ENCODE data around the gene GSAP. TPM values are rescaled to one million over a fixed set of nuclear protein-coding genes. Genes with fewer than 3 reads are reported as not detected.

Gene GSAP
- total and polyA plus RNA-seq, 9 of the 15 experiments (the other 6 are each of a cell fraction or from before 2014, with no cell fraction given): 0.13 TPM; not detected in 8

GRCh38 chr7:77316219-77316978, 99.8 kb downstream of the GSAP start (continued):
- no peak for TF ChIP-seq CREB1 (IDR thresholded peaks at IDR 0.05)
- no peak for TF ChIP-seq CREB1 (CRISPR knock-in tag; IDR thresholded peaks at IDR 0.05)
- no peak for TF ChIP-seq IFI16 (CRISPR knock-in tag; IDR thresholded peaks at IDR 0.05)
- TF ChIP-seq ZBTB5 (IDR thresholded peaks at IDR 0.05): no peak
- TF ChIP-seq GTF2E2 (tag; IDR thresholded peaks at IDR 0.05): no peak
- no peak for TF ChIP-seq RUNX1 (IDR thresholded peaks at IDR 0.05; ENCODE audit: low read depth)
- TF ChIP-seq HMGXB4 (CRISPR knock-in tag; IDR thresholded peaks at IDR 0.05): no peak
- TF ChIP-seq SNRNP70 (optimal IDR thresholded peaks at IDR 0.05; ENCODE audit: low read depth, low read length): no peak
- no peak for TF ChIP-seq SP1 (CRISPR knock-in tag; IDR thresholded peaks at IDR 0.05)
